ENCODE data around the gene VARS2. TPM values are rescaled to one million over a fixed set of nuclear protein-coding genes. Genes with fewer than 3 reads are reported as not detected.
"Not testable (repeated sequence)": the region's sequence is repeated elsewhere in the genome, so short reads cannot be mapped to it uniquely, and the experiment has no call there.

VARS2 gene
- total RNA-seq, 2 donors from 2014 or later = 20.2 to 26.0 TPM

GRCh38 chr6:30896541-30896940 lies 17.5 kb upstream of the VARS2 start:
- ATAC-seq (ENCODE audit: insufficient number of reproducible peaks, low FRiP score, low read depth) = no peak
- no peaks in the 10 kb centered on the region for H3K4me1 ChIP-seq (ENCODE audit: control insufficient read depth in 1 of 2, low read depth in 2 of 2)
- no peaks in the 10 kb centered on the region for H3K9me3 ChIP-seq
- H3K36me3 ChIP-seq = peaks cover 50% of the 10 kb centered on the region
- H3K27me3 ChIP-seq (replicated peaks; ENCODE audit: insufficient read depth) = no peaks in the 10 kb centered on the region
- H3K4me3 ChIP-seq = no peak overlapping the region
- no peak for TF ChIP-seq CTCF (IDR thresholded peaks at IDR 0.05)
- DNase-seq (ENCODE audit: low spot score) = no peak
- H3K27ac ChIP-seq = no peak overlapping the region

GRCh38 chr6:30897882-30898281 lies 16.2 kb upstream of the VARS2 start:
- ATAC-seq (ENCODE audit: insufficient number of reproducible peaks, low FRiP score, low read depth) = no peak

DNA sequence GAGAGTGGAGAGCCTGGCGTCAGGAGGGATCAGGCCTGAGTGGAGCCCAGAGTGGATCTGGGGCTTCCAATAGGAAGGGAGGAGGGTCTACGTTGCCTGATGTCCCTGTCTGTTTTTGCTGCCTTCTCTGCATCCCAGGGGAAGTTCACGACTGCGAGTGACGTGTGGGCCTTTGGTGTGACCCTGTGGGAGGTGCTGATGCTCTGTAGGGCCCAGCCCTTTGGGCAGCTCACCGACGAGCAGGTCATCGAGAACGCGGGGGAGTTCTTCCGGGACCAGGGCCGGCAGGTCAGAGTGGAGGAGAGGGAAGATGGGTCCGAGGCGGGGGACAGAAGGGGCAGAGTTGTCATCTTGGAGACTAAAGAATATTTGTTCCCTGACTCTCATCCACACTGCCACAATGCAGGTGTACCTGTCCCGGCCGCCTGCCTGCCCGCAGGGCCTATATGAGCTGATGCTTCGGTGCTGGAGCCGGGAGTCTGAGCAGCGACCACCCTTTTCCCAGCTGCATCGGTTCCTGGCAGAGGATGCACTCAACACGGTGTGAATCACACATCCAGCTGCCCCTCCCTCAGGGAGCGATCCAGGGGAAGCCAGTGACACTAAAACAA lies 15.2 kb upstream of the VARS2 start:
- peaks cover 33% of the 10 kb centered on the region for H3K36me3 ChIP-seq
- ATAC-seq (ENCODE audit: insufficient number of reproducible peaks, low FRiP score, low read depth) = no peak

More at GRCh38 chr6:30897882-30898281, 16.2 kb upstream of the VARS2 start:
- Histone ChIP-seq H3K27ac (no peak overlapping the region), H3K4me1 (ENCODE audit: control insufficient read depth in 1 of 2, low read depth in 2 of 2) (no peaks in the 10 kb centered on the region), H3K27me3 (replicated peaks; ENCODE audit: insufficient read depth) (no peaks in the 10 kb centered on the region), H3K9me3 (no peaks in the 10 kb centered on the region), H3K36me3 (peaks cover 41% of the 10 kb centered on the region), H3K4me3 (no peak overlapping the region)
- DNase-seq (ENCODE audit: low spot score) = no peak
- no peak for TF ChIP-seq CTCF (IDR thresholded peaks at IDR 0.05)

GRCh38 chr6:30900863-30901417 lies 13.1 kb upstream of the VARS2 start:
- DNase-seq (ENCODE audit: low spot score) (no peak), ATAC-seq (ENCODE audit: insufficient number of reproducible peaks, low FRiP score, low read depth) (no peak)
- Histone ChIP-seq H3K9me3 (no peaks in the 10 kb centered on the region), H3K27ac (no peak overlapping the region), H3K4me3 (no peak overlapping the region), H3K4me1 (ENCODE audit: control insufficient read depth in 1 of 2, low read depth in 2 of 2) (no peaks in the 10 kb centered on the region), H3K27me3 (replicated peaks; ENCODE audit: insufficient read depth) (no peaks in the 10 kb centered on the region), H3K36me3 (peaks cover 18% of the 10 kb centered on the region)
- no peak for TF ChIP-seq CTCF (IDR thresholded peaks at IDR 0.05)

More for the DNA sequence above, 15.2 kb upstream of the VARS2 start:
- Histone ChIP-seq H3K27me3 (replicated peaks; ENCODE audit: insufficient read depth) (no peaks in the 10 kb centered on the region), H3K4me3 (no peak overlapping the region), H3K9me3 (no peaks in the 10 kb centered on the region), H3K27ac (no peak overlapping the region), H3K4me1 (ENCODE audit: control insufficient read depth in 1 of 2, low read depth in 2 of 2) (no peaks in the 10 kb centered on the region)
- DNase-seq (ENCODE audit: low spot score) = no peak
- no peak for TF ChIP-seq CTCF (IDR thresholded peaks at IDR 0.05)

DNA sequence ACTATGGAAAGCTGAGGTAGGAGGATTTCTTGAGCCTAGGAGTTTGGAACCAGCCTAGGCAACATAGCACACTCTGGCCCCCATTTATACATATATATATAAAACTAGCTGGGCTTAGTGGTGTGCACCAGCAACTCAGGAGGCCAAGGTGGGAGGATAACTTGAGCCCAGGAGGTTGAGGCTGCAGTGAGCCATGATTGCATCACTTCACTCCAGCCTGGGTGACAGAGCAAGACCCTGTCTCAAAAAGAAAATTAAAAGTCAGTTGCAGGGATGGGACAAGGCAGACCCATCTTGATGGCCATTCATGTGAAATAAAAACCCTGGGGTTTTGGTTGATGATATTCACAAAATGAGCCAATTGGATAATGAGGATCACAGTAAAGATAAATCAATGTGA lies 12.6 kb upstream of the VARS2 start:
- no peak for ATAC-seq (ENCODE audit: insufficient number of reproducible peaks, low FRiP score, low read depth)
- Histone ChIP-seq H3K27me3 (replicated peaks; ENCODE audit: insufficient read depth) (no peaks in the 10 kb centered on the region), H3K9me3 (no peaks in the 10 kb centered on the region), H3K4me1 (ENCODE audit: control insufficient read depth in 1 of 2, low read depth in 2 of 2) (no peaks in the 10 kb centered on the region), H3K27ac (no peak overlapping the region), H3K36me3 (peaks cover 17% of the 10 kb centered on the region), H3K4me3 (no peak overlapping the region)
- DNase-seq (ENCODE audit: low spot score) = no peak
- no peak for TF ChIP-seq CTCF (IDR thresholded peaks at IDR 0.05)

DNA sequence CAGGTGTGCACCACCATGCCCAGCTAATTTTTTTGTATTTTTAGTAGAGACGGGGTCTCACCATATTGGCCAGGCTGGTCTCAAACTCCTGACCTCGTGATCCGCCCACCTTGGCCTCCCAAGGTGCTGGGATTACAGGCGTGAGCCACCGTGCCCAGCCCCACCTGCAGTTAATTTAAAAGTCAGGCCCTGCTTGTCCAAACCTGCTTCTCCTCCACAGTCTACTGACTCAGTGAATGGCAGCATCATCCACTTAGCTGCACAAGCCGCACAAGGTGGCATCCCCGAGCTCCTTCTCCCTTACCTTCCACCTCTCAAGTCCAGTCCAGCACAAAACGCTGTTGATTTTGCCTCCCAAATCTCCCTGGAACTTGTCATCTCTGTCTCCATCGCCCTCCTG lies 11.8 kb upstream of the VARS2 start:
- not testable (repeated sequence) for H3K4me1 ChIP-seq (ENCODE audit: control insufficient read depth in 1 of 2, low read depth in 2 of 2); DNase-seq (ENCODE audit: low spot score); H3K27me3 ChIP-seq (replicated peaks; ENCODE audit: insufficient read depth); H3K9me3 ChIP-seq; H3K27ac ChIP-seq; H3K4me3 ChIP-seq; ATAC-seq (ENCODE audit: insufficient number of reproducible peaks, low FRiP score, low read depth)
- peaks cover 11% of the 10 kb centered on the region for H3K36me3 ChIP-seq
